GM23338 (cell line): ENCODE measurements around the gene GRIP2. TPM values are rescaled to one million over a fixed set of nuclear protein-coding genes. Genes with fewer than 3 reads are reported as not detected.

ENCODE experiments used
- CREB1 ChIP-seq: fragments of 250-450 bp; sonication (Bioruptor Pico); IDR thresholded peaks from 2 replicates; pipeline ENCODE4 v1.5.0; 2020; ENCODE audit warnings: low read depth, mild to moderate bottlenecking, moderate library complexity
- CTCF ChIP-seq, 2 experiments: fragments of 200-600 bp in 1 of 2; sonication (generic) in 1 of 2; conservative IDR thresholded peaks; 2 replicates each; pipeline versions ENCODE4 v1.5.1 to v1.6.1; 2016 to 2017; ENCODE audit warnings: antibody characterized with exemption in 2 of 2, low read depth in 2 of 2, mild to moderate bottlenecking in 2 of 2, moderate library complexity in 1 of 2
- ETS1 ChIP-seq: IDR thresholded peaks from 2 replicates; pipeline ENCODE4 v1.6.1; 2016; ENCODE audit warnings: antibody characterized with exemption
- EZH2phosphoT487 ChIP-seq: fragments of 200-600 bp; sonication (generic); IDR thresholded peaks from one replicate; pipeline ENCODE4 v1.8.1; 2018; ENCODE audit warnings: antibody characterized with exemption; ENCODE audit not compliant: unreplicated experiment
- JUNB ChIP-seq: IDR thresholded peaks from one replicate; pipeline ENCODE4 v1.6.1; 2016; ENCODE audit warnings: antibody characterized with exemption; ENCODE audit not compliant: unreplicated experiment
- POLR2AphosphoS5 ChIP-seq: IDR thresholded peaks from 2 replicates; pipeline ENCODE4 v1.6.1; 2016; ENCODE audit warnings: antibody characterized with exemption, low read depth
- STAT1 ChIP-seq: IDR thresholded peaks from one replicate; pipeline ENCODE4 v1.6.1; 2016; ENCODE audit warnings: antibody characterized with exemption; ENCODE audit not compliant: unreplicated experiment
- ZNF114 ChIP-seq: fragments of 250-450 bp; sonication (Bioruptor Pico); IDR thresholded peaks from 2 replicates; pipeline ENCODE4 v1.5.0; 2020; ENCODE audit warnings: mild to moderate bottlenecking, moderate library complexity
- ZNF331 ChIP-seq: fragments of 250-450 bp; sonication (Bioruptor Pico); IDR thresholded peaks from 2 replicates; pipeline ENCODE4 v1.5.0; 2020; ENCODE audit warnings: low read depth, mild to moderate bottlenecking, moderate library complexity
- ZNF462 ChIP-seq: fragments of 250-450 bp; sonication (Bioruptor Pico); IDR thresholded peaks from 2 replicates; pipeline ENCODE4 v1.5.0; 2020; ENCODE audit warnings: mild to moderate bottlenecking, moderate library complexity
- polyA plus RNA-seq: library from polyadenylated mRNA; unstranded; fragments of >200 nt; fragmentation: Nextera tagmentation; extraction: Ambion mirVana; gene quantifications from 2 replicates; pipeline ENCODE4 v1.2.1, GENCODE V29; 2016
- total RNA-seq: library from RNA; depleted of rRNA; stranded (reverse); fragments of >200 nt; shearing (Covaris generic); gene quantifications from 2 replicates; pipeline ENCODE4 v1.2.3, GENCODE V29; 2014

Gene GRIP2
- total and polyA plus RNA-seq, 2 experiments from 2014 or later = 3.6 to 5.8 TPM

- no peak for TF ChIP-seq ZNF462
- TF ChIP-seq CTCF (conservative IDR thresholded peaks at IDR 0.05; ENCODE audit: low read depth in 2 of 2) = no peak
- TF ChIP-seq POLR2AphosphoS5 = no peak
- no peak for TF ChIP-seq ETS1
- TF ChIP-seq JUNB = no peak
- TF ChIP-seq EZH2phosphoT487 = no peak
- TF ChIP-seq ZNF114 (CRISPR knock-in tag) = no peak
- no peak for TF ChIP-seq ZNF331 (CRISPR knock-in tag)
- TF ChIP-seq CREB1 = no peak
- no peak for TF ChIP-seq STAT1
Observed at GRCh38 chr3:14461006-14461747, 79.0 kb downstream of the GRIP2 start (continued).
